SHP77 (cell line): Measurements from ENCODE around the gene CCDC70.

Experiments used
- DNase-seq, 2 experiments: peaks; one replicate each; lab custom pipeline; 2025; lab: John Stamatoyannopoulos, UW

Gene CCDC70

DNA sequence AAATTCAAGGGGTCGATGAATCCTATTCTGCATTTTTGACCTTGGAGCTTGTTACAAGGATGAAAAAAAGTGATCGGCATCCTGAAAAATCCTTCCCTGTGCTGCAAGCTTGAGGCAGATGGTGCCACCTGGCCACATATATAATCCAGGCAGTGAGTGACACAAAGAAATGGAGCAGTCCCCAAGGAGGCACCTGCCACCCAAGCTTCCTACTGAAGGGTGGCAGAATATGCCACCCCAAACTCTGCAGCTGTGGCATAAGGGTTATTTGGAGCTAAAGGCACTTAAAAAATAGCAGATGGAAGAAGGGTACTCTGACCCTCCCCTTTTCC is 32.2 kb upstream of the CCDC70 start:
- no peak for DNase-seq

DNA sequence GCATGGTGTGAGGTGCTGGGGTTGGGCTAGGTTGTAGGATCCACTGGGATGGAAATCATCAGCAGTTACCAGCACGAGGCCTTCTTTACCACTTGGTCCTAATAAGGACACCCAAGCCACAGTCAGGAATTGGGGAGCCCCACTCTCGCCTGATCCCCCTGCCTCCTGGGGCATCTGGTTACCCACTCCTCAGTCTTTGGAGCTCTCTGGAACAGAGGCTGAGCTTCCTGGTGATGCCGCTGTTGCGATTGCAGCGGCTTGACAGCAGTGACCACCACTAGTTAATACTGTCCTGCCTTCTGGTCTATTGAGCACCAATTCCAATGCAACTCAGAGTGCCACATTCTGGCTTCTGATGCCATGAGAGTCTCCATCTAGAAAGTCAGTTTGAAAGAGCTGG is 30.2 kb upstream of the CCDC70 start:
- DNase-seq: no peak

DNA sequence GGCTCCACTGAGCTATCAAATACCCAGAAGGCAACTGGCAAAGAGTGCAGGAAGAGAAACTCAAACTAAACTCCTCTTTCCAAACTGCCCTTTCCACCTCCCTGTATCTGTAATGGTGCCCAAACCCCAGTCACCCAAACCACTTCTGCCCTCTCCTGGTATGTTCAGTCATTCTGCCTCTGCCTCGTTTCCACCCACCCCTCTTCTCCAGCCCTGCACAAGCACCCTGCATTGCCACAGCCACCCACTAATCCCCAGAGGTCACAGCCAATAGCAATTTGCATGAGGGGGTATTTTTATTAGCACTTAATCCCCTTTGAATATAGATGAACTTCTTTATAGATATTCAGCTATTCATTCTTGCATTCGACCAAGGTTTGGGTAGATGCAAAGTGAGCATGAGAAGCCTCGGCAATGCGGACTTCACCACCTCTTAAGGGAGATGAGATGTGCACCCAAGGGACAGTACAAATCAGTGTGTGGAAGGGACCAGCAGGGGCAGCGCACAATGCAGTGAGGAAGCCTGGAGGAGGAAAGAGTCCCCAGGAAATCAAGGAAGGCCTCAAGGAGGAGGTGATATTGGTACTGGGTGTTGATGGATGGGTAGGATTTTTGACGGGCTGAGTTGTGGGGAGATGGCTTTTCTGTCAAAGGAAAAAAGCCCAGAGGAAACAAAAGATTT is 29.2 kb upstream of the CCDC70 start:
- no peak for DNase-seq

DNA sequence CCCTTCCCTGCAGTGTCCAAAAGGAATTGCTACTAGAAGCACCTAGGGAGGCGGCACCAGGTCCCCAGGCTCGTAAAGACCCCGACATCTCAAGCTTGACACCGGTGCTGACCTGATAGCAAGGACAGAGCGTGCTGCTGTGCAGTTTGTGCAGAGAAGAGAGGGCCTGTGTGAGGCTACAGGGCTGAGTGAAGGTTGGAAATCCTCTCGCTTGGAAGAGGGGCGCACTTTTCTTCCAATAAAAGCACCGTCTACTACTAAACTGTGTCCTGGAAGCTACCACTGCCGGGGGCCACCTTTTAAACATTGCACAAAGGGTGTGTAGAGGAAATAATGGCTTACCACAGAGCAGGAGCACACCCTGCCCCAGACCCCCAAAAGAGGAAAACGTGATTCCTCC is 27.8 kb upstream of the CCDC70 start:
- no peak for DNase-seq

DNA sequence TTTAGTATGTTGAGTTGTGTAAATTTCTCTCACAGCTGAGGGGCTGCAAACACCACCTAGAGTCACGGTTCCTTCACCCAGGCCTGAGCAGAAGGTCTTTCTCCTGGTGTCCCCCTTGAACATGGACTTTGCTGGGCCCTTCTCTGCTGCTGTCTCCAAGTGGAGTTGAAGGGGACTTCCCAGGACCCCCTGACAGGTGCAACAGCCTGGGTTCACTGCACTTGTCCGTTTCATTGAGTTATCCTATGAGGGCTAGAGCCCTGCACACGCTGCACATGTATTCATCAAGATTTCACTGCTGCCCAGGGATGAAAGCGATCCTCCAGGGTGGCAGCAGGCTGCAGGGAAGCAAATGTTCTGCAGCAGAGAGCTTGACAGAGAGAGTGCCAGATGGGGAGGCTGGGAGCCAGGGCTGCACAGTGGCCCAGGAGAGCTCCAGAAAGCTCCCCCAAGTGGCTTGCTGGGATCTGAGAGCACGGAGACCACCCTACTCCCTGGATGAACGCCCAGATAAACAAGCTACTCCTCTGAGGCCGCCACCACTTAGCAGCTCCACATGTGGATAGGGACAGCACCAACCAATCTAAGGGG is 27.1 kb upstream of the CCDC70 start:
- no peak for DNase-seq

DNA sequence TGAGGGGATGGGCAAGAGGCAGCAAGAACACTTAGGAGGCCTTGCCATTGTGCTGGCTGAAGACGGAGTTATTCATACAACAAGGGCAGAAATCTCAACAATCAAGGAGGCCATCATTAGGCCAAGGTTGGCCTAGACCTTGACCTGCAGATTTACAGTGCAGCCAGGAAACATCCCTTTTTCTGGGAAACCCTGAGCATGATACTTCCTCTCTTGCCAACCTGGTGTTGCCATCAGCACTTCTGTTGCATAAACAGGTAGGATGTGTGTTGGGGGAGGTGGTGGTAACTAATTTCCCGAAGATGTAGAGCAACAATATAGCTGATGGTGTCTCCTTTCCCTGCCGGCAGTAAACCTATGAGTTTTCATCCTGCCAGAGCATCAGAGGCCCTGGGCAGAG is 24.8 kb upstream of the CCDC70 start:
- no peak for DNase-seq

DNA sequence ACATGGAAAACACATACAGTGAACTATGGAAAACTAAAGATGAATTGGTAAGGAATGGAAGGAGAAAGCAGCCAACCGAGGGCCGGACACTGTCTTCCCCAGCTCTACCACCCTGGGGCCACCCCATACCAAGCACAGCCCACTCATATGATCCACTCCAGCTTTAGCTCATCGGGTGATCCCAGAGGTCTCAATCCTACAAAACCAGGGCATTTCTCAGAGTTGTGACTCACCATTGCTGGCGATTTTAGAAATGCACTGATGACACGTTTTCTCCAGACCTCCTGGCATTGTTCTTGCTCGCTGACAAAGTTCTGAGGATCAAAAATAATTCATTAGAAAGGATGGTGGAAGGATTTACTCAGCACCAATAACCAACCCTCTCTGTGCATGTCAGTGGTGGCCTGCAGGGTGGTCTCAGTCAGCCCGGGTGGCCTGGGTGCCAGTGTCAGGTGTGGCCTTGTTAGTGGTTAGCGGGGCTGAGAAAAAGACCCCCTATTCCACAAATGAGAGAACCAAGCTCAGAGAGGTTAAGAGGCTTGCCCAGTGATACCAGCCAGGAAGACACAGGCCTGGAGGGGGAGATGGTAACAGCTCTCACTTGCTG is 23.4 kb upstream of the CCDC70 start:
- no peak for DNase-seq

DNA sequence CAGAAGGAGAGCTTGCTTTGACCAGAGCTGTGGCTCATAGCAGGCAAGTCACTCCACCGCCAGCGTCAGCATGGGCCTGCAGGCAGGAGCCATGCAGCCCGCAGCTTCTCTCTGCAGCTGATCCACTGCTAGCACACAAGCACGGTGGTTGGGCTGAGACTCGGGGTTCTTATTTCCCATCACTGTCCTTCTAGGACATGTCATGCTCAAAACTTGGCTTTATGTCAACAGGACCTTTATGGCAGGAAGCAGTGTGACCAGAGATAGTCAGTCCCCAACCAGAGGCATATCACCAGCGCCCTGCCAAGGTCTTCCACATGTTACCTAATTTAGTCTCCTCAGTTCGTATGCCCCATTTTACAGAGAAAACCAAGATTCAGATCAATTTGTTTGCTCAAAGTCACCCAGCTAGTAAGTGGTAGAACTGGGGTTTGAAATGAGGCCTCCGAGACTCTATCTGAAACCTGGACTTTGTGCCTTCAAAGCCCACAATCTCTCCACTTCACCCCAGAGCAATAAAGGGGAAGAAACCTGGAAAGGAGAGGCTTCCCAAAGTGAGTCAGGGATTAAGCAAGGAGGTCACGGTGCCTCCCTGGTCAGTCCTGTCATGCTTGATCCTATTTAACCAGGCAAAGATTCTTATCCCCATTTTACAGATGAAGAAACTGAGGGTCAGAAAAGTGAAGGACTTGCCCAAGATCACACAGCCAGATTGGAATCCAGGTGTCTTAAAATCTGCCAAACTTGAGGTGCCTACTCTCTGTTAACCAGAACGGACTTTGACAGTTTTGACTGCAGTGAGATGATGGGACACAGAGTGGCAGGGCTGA is 21.8 kb upstream of the CCDC70 start:
- DNase-seq: no peak

DNA sequence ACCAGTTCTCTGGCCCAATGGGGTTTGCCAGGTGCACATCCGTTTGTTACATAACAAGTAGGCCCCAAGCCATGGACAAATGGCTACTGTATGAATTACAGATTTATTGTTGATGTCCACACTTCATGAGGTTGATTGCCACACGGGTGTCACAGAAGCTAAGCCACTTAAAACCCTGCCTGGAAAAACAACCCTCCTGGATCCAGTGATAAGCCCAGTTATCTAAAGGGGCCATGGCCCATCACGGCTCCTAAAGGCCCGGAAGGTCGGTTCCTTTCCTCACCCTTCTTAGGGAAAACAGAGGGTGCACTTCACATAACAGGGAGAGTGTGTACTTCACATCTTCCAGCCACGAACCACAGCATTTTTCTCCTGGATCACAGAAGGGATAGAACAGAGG is 20.9 kb upstream of the CCDC70 start:
- DNase-seq: no peak

DNA sequence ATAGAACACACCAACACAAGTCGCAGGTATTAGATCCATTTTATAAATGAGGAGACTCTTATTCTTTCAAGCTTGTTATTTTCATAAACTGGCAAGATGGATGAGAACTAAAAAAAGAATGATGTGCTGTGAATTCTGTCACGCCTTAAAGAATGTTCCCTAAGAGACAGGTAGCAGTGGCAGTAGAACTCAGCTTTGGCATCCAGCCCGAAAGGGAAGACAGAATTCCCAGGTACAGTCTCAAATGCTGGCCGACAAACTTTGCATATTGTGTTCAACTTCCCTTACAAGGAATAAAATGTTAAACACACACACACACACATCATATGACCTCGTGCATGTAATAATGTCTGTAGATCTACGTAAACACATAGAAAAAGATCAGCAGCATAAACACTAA is 20.0 kb upstream of the CCDC70 start:
- DNase-seq: no peak

DNA sequence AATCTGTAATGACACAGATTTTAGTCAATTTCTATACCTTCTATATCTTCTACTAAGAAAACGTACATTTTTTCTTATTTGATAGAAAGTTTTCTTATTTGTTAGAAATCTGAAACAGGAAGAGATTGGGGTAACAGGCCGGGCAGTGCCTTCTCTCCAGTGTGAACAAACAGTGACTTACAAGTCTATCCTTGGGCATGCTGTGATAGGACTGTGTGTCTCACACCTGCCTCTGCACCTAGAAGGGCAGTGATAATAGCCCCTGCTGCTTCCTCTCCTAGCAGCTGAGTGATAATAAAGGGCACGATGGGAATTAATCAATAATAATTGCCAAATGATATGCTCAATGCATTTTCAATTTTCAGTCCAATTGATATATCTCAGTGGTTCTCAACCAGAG is 18.2 kb upstream of the CCDC70 start:
- no peak for DNase-seq

DNA sequence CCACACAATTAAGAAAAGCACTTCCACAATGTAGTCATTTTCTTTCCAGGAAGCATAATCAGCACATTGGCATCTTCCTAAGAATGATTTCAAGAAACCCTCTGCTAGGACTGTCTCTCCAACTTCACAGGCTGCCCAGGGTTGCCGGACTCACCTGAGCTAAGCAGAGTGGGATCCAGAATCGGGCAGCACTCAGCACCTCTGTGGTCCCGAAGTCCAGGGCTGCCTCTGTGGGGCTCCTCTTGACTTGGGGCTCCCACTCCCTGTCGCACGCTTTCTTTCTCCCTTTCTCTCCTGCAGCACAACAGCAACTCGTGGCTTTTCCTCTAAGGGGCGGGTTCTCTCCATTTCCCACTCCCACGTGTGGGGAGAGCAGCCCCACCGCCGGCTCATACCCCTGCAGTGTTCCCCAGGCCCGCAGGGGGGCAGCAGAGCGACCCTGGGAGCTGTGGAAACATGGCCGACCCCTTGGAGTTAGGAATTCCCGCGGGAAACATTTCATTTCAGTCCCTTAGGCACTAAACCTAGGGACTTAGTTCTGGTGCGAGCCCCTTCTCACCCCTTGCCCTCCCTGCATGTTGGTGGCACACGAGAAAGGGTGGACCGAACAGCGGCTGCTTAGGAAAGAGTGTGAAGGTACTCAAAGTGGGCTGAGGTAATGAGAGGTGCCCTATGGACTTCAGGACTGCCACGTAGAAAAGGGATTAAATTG is 16.8 kb upstream of the CCDC70 start, which contains the start of gene TMEM272:
TMEM272 (minus strand) TSS at position 316 of the 712 bp plus-strand sequence. CDS start 6,647 bp downstream, outside the sequence.
- peak in 1 of 2 experiments; percentile 17 for DNase-seq

DNA sequence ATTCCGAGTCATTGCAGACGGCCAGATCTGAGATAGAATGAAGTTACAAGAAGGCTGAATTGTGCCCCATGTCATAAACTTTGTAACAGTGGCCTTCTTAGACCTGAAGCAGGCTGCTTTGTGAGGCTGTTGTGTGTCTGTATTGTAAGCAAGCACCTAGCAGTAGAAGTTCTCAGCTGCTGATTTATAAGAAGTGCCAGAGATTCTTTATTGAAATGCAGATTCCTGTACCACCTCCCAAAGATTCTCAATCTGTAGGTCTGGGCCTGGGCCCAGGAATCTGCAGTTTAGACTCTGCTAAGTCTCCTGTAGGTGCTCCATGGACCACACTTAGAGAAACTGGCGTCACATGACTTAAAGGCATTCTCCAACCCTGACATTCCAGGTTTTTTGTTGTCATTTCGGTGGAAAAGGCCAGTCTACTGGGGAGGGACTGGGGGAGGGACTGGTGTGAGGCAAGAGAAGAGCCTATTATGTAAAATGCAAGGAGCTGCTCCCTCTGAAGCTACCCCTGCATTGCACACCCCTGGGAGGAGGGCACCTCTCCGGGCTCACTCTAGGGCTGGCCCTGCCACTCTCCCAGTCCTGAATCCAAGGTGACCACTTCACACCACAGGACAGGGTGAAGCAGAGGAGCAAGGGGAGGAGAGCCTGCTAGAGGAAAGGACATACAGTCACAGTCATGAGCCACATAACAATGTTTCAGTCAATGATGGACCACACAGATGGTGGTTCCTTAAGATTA is 16.0 kb upstream of the CCDC70 start:
- no peak for DNase-seq

DNA sequence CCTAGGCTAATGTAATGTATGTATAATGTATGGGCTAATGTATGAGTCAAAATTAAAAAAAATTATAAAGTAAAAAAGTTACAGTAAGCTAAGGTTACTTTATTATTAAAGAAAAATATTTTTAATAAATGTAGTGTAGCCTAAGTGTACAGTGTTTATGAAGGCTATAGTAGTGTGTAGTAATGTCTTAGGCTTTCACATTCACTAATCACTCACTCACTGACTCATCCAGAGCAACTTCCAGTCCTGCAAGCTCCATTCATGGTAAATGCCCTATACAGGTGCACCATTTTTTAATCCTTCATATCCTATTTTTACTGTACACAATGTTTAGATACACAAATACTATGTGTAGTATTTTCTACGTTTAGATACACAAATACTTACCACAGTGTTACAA is 15.0 kb upstream of the CCDC70 start:
- DNase-seq: no peak

DNA sequence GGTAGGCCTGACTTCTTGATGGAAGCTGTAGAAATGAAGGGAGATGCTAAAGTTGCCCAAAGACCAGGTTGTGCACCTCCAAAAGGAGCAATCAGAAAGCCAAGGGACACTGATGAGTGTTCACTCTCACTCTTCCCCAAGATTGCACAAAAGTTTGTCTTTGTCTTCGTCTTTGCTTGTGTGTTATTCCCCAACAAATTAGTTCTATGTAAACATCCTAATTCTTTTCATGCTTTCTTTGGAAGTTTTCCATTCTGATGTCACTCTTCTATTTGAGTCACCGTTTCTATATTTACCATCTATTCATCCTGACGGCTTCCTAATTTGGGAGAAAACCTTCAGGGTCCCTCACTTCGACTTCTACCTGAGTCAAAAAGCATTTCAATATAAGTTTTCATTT is 13.1 kb upstream of the CCDC70 start:
- DNase-seq: no peak

DNA sequence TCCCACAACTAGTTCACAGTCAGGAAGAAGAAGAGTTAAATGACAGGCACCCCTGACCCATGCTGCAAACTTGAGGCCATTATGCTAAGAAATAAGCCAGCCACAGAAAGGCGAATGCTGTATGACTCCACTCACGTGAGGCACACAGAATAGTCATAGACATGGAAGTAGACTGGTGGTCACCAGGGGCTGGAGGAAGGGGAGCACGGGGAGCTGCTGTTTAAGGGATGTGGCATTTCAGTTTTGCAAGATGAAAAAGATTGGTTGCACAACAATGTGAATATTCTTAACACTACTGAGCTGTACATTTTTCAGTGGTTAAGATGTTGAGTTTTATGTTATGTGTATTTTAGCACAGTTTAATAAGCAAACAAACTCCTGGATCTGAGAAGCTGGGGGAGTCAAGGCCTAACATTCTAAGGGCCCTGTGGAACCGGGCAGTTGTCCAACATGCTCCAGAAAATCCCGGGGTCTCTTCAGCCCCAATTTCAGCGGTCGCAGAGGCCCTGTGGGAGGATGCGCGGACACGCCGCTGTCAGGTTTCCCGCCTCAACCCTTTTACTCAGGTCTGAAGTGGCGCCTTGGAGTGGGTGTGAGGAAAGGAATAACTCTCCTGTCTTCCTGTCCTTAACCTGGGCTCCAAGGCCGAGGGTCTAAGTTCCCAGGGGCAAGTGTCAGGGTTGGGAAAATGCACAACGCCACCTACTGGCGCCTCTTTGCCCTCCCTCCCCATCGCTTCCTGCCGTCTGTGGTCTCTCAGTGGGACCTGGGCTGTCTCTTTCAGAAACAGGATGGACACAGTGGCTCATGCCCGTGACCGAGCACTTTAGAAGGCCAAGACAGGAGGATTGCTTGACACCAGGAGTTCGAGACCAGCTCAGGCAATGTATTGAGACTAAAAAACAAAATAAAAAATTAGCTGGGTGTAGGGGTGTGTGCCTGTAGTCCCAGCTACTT is 12.3 kb upstream of the CCDC70 start:
- no peak for DNase-seq

DNA sequence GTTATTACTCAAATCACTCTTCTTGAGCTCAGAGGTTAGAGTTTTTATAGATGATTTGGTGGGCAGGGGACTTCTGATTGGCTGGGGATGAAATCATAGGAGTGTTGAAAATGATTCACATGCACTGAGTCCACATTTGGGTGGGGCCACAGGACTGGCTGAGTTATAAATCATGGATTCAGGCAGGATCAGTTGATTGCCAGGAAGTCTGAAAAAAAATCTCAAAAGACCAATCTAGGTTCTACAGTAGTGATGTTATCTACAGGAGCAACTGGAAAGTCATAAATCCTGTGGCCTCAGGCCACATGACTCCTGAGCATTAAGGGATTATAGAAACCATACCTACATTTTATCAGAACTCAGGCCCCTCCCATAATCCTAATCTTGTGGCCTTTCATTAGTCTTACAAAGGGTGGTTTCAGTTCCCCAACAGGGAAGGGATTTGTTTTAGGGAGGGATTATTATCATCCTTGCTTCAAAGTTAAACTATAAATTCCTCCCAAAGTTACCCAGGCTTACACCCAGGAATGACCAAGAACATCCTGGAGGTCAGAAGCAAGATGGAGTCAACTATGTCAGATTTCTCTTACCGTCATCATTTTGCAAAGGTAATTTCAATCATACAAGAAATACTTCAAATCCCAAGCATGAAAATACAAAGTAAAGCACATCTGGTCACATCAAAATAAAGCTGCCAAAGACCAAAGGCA is 5.6 kb upstream of the CCDC70 start:
- no peak for DNase-seq

DNA sequence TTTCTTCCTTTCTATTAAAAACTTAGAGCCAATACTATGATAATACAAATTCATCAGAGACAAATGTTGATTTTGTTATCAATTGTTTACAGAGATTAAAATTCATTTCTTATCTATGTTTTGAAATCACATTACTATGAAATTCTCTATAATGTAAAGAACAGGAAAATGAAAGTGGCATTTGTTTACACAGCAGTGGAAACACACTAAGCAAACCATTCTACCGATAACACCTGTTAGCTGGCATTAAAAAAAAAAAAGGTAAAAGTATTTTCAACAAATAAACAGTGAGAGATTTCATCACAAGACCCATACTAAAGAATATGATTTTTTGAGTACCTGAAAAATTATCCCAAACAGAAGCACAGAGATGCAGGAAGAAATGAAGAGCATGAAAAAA is 4.8 kb upstream of the CCDC70 start:
- DNase-seq: no peak

DNA sequence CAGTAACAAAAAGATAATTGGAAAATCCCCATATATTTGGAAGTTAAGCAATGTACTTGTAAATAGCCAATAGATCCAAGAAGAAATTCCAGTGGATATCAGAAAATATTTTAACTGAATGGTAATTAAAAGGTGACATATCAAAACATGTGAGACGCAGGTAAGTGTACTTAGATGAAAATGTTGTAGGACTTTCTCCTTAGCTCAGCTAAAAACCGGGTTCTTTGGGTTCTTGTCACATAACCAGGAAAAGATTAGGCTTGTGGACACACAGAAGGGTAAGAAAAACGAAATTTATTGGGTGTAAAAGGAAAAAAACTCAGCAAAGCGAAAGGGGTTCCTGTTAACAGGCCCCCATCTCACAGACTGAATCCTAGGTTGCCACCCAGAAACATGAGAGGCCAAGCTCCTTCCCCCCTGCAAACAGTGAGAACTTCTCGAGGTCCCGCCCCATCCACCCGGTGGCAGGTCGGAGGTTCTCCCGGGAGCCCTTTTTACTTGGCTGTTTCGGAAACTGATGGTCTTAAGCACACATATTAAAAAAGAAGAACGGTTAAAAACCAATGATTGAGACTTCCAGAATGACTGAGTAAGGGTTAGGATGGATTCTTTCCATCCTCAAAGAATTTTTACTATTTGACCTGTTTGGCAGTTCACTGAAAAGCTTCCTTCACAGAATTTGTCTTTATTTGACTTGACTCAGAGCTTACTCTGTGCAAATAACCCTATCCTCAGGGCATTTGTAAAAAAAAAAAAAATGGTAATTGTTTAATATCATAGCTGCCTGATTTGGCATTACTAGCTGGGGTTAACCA is 3.1 kb upstream of the CCDC70 start:
- no peak for DNase-seq
